Gastrocnemius medialis (tissue), 4 donors: Measurements from ENCODE around the gene LSG1. TPM values are rescaled to one million over a fixed set of nuclear protein-coding genes. Genes with fewer than 3 reads are reported as not detected.

ENCODE experiments used
- ATAC-seq, 2 donors: fragments of 150-250 bp; one replicate each; pipeline ENCODE4 v1.9.1; 2016
- DNase-seq, 2 donors: peaks; one replicate each; pipeline ENCODE4 v3.0.0-alpha.2; 2019
- H3K27ac ChIP-seq, 4 donors: fragments of 200-600 bp; sonication (generic); 1 replicate in 1 of 4; 2 replicates in 3 of 4; pipeline ENCODE4 v1.5.1; 2016 to 2018; ENCODE audit warnings: mild to moderate bottlenecking in 2 of 4, moderate library complexity in 1 of 4
- H3K27me3 ChIP-seq, 3 donors: fragments of 200-600 bp; sonication (generic) in 2 of 3; 1 replicate in 1 of 3; 2 replicates in 2 of 3; pipeline versions ENCODE4 v1.5.1 to v1.6.0; 2016 to 2019; ENCODE audit warnings: mild to moderate bottlenecking in 1 of 3, moderate library complexity in 1 of 3
- H3K36me3 ChIP-seq, 2 donors: fragments of 200-600 bp; sonication (generic) in 1 of 2; one replicate each; pipeline ENCODE4 v1.5.1; 2017 to 2018
- H3K4me1 ChIP-seq, 2 donors: fragments of 200-600 bp; sonication (generic) in 1 of 2; one replicate each; pipeline ENCODE4 v1.5.1; 2016 to 2017; ENCODE audit warnings: mild to moderate bottlenecking in 2 of 2
- H3K4me3 ChIP-seq, 4 donors: fragments of 200-600 bp; sonication (generic) in 3 of 4; 1 replicate in 1 of 4; 2 replicates in 3 of 4; pipeline ENCODE4 v1.5.1; 2016 to 2019; ENCODE audit warnings: mild to moderate bottlenecking in 2 of 4
- H3K9me3 ChIP-seq, 3 donors: fragments of 200-600 bp; sonication (generic) in 2 of 3; 1 replicate in 1 of 3; 2 replicates in 2 of 3; pipeline ENCODE4 v1.5.1; 2016 to 2019
- CTCF ChIP-seq, 5 experiments: fragments of 450-650 bp in 3 of 5; fragments of 200-600 bp in 2 of 5; sonication (generic) in 2 of 5; IDR thresholded peaks in 4 of 5; conservative IDR thresholded peaks in 1 of 5; 1 replicate in 4 of 5; 2 replicates in 1 of 5; pipeline ENCODE4 v1.5.1; 2016 to 2019; ENCODE audit warnings: antibody characterized with exemption in 5 of 5, mild to moderate bottlenecking in 3 of 5, moderate library complexity in 3 of 5
- POLR2A ChIP-seq, 2 donors: fragments of 450-650 bp; IDR thresholded peaks; one replicate each; pipeline ENCODE4 v1.6.1; 2017; ENCODE audit warnings: antibody characterized with exemption in 2 of 2, mild to moderate bottlenecking in 2 of 2, moderate library complexity in 2 of 2
- in situ Hi-C, 4 donors: fragments of 200-750 bp; cut with MboI; loops; one replicate each; pipeline versions ENCODE4 v1.15.0 to v1.8.0; 2017; ENCODE audit warnings: low sequenced_read_pairs in 4 of 4
- intact Hi-C: fragments of 100-400 bp; cut with DNase I; formaldehyde crosslinking; loops from one replicate; pipeline ENCODE4 v1.15.1; 2023; ENCODE audit warnings: low total_unique reads
- total RNA-seq, 4 donors: library from RNA; depleted of rRNA; stranded (reverse); fragments of >200 nt; gene quantifications; one replicate each; pipeline versions ENCODE4 v1.1.0 to v1.2.3, GENCODE V29; 2016

The LSG1 gene
- total RNA-seq, 4 donors from 2014 or later = 23.2 to 38.4 (median 28.0) TPM

- H3K9me3 ChIP-seq = no peaks in the 10 kb centered on the region
- in situ Hi-C loops (no loop called here), intact Hi-C loops (no loop called here)
- no peaks in the 10 kb centered on the region for H3K4me1 ChIP-seq
- DNase-seq = no peak
- H3K36me3 ChIP-seq = no peaks in the 10 kb centered on the region
- H3K27ac ChIP-seq = no peak overlapping the region
- TF ChIP-seq CTCF (IDR thresholded peaks at IDR 0.05 in 4 of 5, conservative IDR thresholded peaks at IDR 0.05 in 1 of 5) (no peak), POLR2A (IDR thresholded peaks at IDR 0.05) (no peak)
- ATAC-seq = no peak
- H3K27me3 ChIP-seq = no peaks in the 10 kb centered on the region
- H3K4me3 ChIP-seq = no peak overlapping the region
These were observed 49.2 kb downstream of the LSG1 start for GRCh38 chr3:194622621-194623340.

- Histone ChIP-seq H3K9me3 (no peaks in the 10 kb centered on the region), H3K4me3 (no peak overlapping the region), H3K27ac (no peak overlapping the region), H3K4me1 (no peaks in the 10 kb centered on the region), H3K27me3 (no peaks in the 10 kb centered on the region), H3K36me3 (no peaks in the 10 kb centered on the region)
- in situ Hi-C loops = no loop called here
- DNase-seq = no peak
- intact Hi-C loops = no loop called here
- no peak for ATAC-seq
- TF ChIP-seq POLR2A (IDR thresholded peaks at IDR 0.05) (no peak), CTCF (IDR thresholded peaks at IDR 0.05 in 4 of 5, conservative IDR thresholded peaks at IDR 0.05 in 1 of 5) (no peak)
These were observed 50.0 kb downstream of the LSG1 start for GRCh38 chr3:194621947-194622346.

- TF ChIP-seq POLR2A (IDR thresholded peaks at IDR 0.05) (no peak), CTCF (IDR thresholded peaks at IDR 0.05 in 4 of 5, conservative IDR thresholded peaks at IDR 0.05 in 1 of 5) (no peak)
- intact Hi-C loops = no loop called here
These were observed 51.8 kb downstream of the LSG1 start for GRCh38 chr3:194620196-194620595.

GRCh38 chr3:194619741-194620140, 52.2 kb downstream of the LSG1 start:
- intact Hi-C loops (no loop called here), in situ Hi-C loops (no loop called here)
- Histone ChIP-seq H3K27ac (no peak overlapping the region), H3K36me3 (no peaks in the 10 kb centered on the region), H3K27me3 (no peaks in the 10 kb centered on the region), H3K4me1 (no peaks in the 10 kb centered on the region), H3K4me3 (no peak overlapping the region), H3K9me3 (no peaks in the 10 kb centered on the region)
- DNase-seq = no peak
- ATAC-seq = no peak
- TF ChIP-seq POLR2A (IDR thresholded peaks at IDR 0.05) (no peak), CTCF (IDR thresholded peaks at IDR 0.05 in 4 of 5, conservative IDR thresholded peaks at IDR 0.05 in 1 of 5) (no peak)

More at GRCh38 chr3:194620196-194620595, 51.8 kb downstream of the LSG1 start:
- Histone ChIP-seq H3K4me3 (no peak overlapping the region), H3K27ac (no peak overlapping the region), H3K4me1 (no peaks in the 10 kb centered on the region), H3K27me3 (no peaks in the 10 kb centered on the region), H3K36me3 (no peaks in the 10 kb centered on the region), H3K9me3 (no peaks in the 10 kb centered on the region)
- DNase-seq = no peak
- in situ Hi-C loops = no loop called here
- no peak for ATAC-seq
